GM06990 (cell line): ENCODE measurements around the gene RETREG3.
A peak's percentile ranks its signal among the peaks of the same experiment; 100 is the strongest.

Experiments used
- DNase-seq: peaks from one replicate; pipeline ENCODE4 v3.0.0-alpha.2; 2011; ENCODE audit not compliant: insufficient read length; ENCODE audit errors: extremely low read depth
- H3K27me3 ChIP-seq: replicated peaks from 2 replicates; pipeline ENCODE4 v1.6.0; 2011; ENCODE audit warnings: low read length; ENCODE audit not compliant: control insufficient read depth, insufficient read depth
- H3K36me3 ChIP-seq: 2 replicates; pipeline ENCODE4 v1.5.1; 2011; ENCODE audit warnings: low read length; ENCODE audit not compliant: control insufficient read depth, insufficient read depth
- H3K4me3 ChIP-seq: replicated peaks from 2 replicates; pipeline ENCODE4 v1.5.1; 2011; ENCODE audit warnings: low read depth, mild to moderate bottlenecking, control low read depth, low read length
- TF ChIP-seq, protein P1 (sequence below): IDR thresholded peaks from 2 replicates; pipeline ENCODE4 v1.5.1; 2011; ENCODE audit warnings: low read length, control low read depth, mild to moderate bottlenecking, inconsistent platforms; ENCODE audit not compliant: insufficient read depth, poor library complexity, severe bottlenecking

Gene RETREG3

DNA sequence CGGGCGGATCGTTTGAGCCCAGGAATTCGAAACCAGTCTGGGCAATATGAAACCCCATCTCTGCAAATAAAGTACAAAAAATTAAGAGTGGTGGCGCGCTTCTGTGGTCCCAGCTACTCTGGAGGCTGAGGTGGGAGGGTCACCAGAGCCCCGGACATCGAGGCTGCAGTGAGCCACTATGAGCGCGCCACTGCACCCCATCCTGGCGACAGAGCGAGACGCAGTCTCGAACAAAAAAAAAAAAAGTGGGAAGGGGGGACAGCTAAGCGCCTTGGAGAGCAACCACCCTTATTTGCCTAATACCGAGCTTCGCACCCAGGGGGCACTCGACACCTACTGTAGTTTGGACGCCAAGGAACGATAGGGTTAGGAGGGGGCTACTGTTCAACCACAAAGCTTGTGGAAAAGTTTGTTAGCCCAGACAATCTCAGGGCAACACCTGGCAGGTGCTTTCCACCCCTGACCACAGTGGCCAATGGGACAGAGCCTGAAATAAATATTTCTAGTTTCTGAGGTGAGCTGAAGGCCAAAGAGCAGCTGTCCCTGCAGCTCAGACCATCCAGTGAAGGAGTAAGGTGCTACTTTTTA, 30.8 kb downstream of the RETREG3 start:
- TF ChIP-seq, protein P1, sequence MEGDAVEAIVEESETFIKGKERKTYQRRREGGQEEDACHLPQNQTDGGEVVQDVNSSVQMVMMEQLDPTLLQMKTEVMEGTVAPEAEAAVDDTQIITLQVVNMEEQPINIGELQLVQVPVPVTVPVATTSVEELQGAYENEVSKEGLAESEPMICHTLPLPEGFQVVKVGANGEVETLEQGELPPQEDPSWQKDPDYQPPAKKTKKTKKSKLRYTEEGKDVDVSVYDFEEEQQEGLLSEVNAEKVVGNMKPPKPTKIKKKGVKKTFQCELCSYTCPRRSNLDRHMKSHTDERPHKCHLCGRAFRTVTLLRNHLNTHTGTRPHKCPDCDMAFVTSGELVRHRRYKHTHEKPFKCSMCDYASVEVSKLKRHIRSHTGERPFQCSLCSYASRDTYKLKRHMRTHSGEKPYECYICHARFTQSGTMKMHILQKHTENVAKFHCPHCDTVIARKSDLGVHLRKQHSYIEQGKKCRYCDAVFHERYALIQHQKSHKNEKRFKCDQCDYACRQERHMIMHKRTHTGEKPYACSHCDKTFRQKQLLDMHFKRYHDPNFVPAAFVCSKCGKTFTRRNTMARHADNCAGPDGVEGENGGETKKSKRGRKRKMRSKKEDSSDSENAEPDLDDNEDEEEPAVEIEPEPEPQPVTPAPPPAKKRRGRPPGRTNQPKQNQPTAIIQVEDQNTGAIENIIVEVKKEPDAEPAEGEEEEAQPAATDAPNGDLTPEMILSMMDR = peak; percentile 72
- DNase-seq = peak; percentile 79
- Histone ChIP-seq H3K27me3 (no peaks in the 10 kb centered on the region), H3K4me3 (peak overlapping the region; percentile 94), H3K36me3 (peaks cover 34% of the 10 kb centered on the region)

DNA sequence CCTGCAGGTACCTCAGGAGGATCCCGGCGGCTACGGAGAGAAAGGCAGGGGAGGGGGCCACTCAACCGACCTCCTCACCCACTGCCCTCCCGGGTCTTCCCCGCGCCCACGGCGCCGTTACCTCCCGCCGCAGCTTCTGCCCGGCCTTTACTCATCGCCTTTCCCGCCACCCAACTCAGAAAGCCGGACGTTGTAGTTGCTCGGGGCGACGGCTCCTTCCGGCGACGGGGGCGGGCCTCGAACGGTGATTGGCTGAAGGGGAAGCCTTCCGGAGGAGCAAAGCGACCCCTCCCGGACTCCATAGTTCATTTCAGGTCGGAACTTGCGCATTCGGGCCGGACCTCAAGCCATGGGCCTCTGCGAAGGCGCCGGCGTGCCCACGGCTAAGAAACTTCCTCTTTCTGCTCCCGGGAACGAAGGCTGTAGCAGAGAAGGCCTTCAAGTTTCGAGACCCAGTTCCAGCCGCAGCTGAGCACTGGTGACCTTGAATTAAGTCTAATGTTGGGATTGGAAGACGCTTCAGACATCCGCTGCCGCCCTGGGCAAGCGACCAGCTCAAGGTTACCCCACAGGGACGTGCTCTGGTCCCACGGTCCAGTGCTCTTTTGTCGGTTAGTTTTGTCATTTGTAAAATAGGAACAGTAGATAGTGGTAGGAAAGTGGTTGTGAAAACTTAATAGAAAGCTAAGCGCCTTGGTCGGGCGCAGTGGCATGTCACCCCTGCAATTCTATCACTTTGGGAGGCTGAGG, 31.5 kb downstream of the RETREG3 start, which contains the start of gene PSMC3IP:
Gene PSMC3IP (minus strand): TSS at position 198 of the 750 bp plus-strand sequence. CDS start 43 bp downstream, at position 155.
- Histone ChIP-seq H3K27me3 (no peaks in the 10 kb centered on the region), H3K36me3 (peaks cover 36% of the 10 kb centered on the region), H3K4me3 (peak within 1 kb of the TSS; percentile 94)
- DNase-seq = peak; percentile 94
- TF ChIP-seq, protein P1 = peak; percentile 57

DNA sequence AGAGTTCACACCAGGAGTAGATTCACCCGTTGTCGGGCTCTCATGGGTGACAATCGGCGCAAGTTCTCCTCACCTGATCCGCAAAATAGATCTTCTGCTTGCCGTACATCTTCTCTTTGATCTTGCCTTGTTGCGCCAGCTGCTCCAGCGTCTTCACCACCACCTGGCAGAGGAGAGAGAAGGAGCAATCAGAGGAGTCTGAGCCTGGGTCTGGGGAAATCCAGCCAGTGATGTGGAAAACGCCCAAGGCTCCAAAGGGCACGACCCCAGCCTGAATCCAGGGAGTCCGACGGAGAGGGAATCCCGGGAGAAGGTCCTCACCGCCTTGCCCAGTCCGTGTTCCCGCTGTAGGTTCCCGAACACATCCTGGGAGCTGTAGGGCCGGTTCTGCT, 32.0 kb downstream of the RETREG3 start:
- Histone ChIP-seq H3K27me3 (no peaks in the 10 kb centered on the region), H3K36me3 (peaks cover 35% of the 10 kb centered on the region), H3K4me3 (peak overlapping the region; percentile 94)
- TF ChIP-seq, protein P1 = no peak
- DNase-seq = no peak

DNA sequence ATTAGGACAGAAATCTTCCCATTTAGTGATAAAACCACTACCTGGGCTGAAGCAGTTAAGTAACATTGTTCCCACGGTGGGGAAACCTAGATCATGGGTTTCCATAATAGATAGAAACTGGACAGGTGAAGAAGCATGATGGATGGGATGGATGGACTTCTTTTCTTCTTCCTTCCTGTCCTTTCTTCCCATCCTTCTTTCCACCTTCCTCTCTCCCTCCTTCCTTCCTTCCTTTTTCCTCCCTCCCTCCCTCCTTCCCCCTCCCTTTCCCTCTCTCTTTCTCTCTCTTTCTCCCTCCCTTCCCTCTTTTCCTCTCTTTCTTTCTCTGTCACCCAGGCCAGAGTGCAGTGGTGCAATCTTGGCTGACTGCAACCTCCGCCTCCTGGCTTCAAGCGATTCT, 34.7 kb downstream of the RETREG3 start:
- no peaks in the 10 kb centered on the region for H3K27me3 ChIP-seq
- no peak overlapping the region for H3K4me3 ChIP-seq
- peaks cover 36% of the 10 kb centered on the region for H3K36me3 ChIP-seq
- DNase-seq = no peak
- TF ChIP-seq, protein P1 = no peak

DNA sequence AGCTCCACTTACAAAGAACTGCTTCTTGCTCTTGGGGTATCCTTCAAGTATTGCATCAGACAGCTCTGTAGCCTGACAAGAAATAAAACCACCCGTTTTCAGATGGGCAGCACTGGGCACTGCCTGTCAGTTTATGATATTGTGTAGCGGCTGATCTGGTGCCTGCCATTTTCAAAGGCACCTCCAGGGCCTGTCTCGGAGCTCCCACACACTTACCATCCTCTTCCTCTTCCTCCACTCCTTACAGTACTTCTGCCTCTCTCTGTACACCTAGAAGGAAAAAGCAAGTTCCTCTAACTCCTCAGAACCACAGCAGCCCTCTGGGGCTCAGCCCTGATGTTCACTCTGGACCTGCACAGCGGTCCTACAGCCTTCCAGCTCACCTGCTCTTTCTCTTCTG, 36.1 kb downstream of the RETREG3 start:
- Histone ChIP-seq H3K36me3 (peaks cover 46% of the 10 kb centered on the region), H3K4me3 (no peak overlapping the region), H3K27me3 (no peaks in the 10 kb centered on the region)
- TF ChIP-seq, protein P1 = no peak
- no peak for DNase-seq
